ENCODE data around the gene SLC25A23. TPM values are rescaled to one million over a fixed set of nuclear protein-coding genes. Genes with fewer than 3 reads are reported as not detected.

The SLC25A23 gene
- total and polyA plus RNA-seq, 2 of the 4 experiments (the other 2 are of a cell fraction), result 7.0 to 7.6 TPM

GRCh38 chr19:6465006-6465405 is 5.4 kb upstream of the SLC25A23 start:
- ChIA-PET POLR2A (ENCODE audit: unreplicated experiment) (no interaction called here), CTCF (no interaction called here)
- in situ Hi-C loops (cut with MboI; ENCODE audit: low sequenced_read_pairs), result no loop called here
- Histone ChIP-seq H4K91ac (ENCODE audit: insufficient read depth, low read depth, low read length) (no peak overlapping the region), H4K20me1 (ENCODE audit: insufficient read depth, low read length) (no peaks in the 10 kb centered on the region), H3K23ac (ENCODE audit: low read depth, low read length) (no peak overlapping the region), H4K5ac (ENCODE audit: low read depth, low read length) (no peak overlapping the region), H3K4me1 (ENCODE audit: control insufficient read depth, insufficient read depth, low read length) (no peaks in the 10 kb centered on the region), H3K4me3 (ENCODE audit: insufficient read depth, low read depth, low read length) (no peak overlapping the region), H2BK120ac (ENCODE audit: low read depth, low read length) (no peak overlapping the region), H3K27me3 (ENCODE audit: control insufficient read depth, insufficient read depth, low read length) (peaks cover 29% of the 10 kb centered on the region), H3K79me1 (ENCODE audit: low read depth in 1 of 2, low read length in 2 of 2) (no peaks in the 10 kb centered on the region), H3K14ac (replicated peaks; ENCODE audit: low read depth, low read length) (no peak overlapping the region), H2AFZ (replicated peaks; ENCODE audit: low read length, poor library complexity) (no peak overlapping the region), H4K8ac (ENCODE audit: low read depth in 2 of 2, low read length in 2 of 2) (no peak overlapping the region), H3K56ac (ENCODE audit: extremely low read depth, insufficient read depth, low read length) (no peak overlapping the region), H2AK5ac (ENCODE audit: low read depth, low read length) (no peak overlapping the region), H3K9me1 (ENCODE audit: insufficient read depth, low read length) (no peaks in the 10 kb centered on the region; the same call in 1 of the 2 replicates), H2BK15ac (ENCODE audit: low read depth, low read length) (no peak overlapping the region), H3K27ac (ENCODE audit: insufficient read depth, low read length) (no peak overlapping the region), H3K9me3 (ENCODE audit: control insufficient read depth, insufficient read depth, low read length) (no peaks in the 10 kb centered on the region), H3K4me2 (ENCODE audit: low read depth, low read length) (no peak overlapping the region), H3K36me3 (ENCODE audit: control insufficient read depth, insufficient read depth, low read length) (no peaks in the 10 kb centered on the region), H3K4ac (ENCODE audit: low read depth, low read length) (no peak overlapping the region), H2AK9ac (replicated peaks; ENCODE audit: low read depth, low read length, poor library complexity) (no peak overlapping the region), H3K9ac (ENCODE audit: low read depth, low read length) (no peak overlapping the region), H3K18ac (ENCODE audit: low read depth, low read length) (no peak overlapping the region), H2BK20ac (ENCODE audit: low read depth, low read length) (no peak overlapping the region), H2BK5ac (ENCODE audit: low read depth, low read length, poor library complexity, severe bottlenecking) (no peak overlapping the region)
- no TSS peak for BruUV-seq (replicated peaks)
- intact Hi-C loops (cut with micrococcal nuclease), result no loop called here
- ATAC-seq (ENCODE audit: low read depth) (no peak), DNase-seq (no peak)
- dilution Hi-C loops (cut with HindIII; ENCODE audit: low sequenced_read_pairs, unreplicated experiment), result no loop called here
- 10% methylated on average over 2 of the region's 9 CpGs; no CpG with 5 or more reads in 1 of the 2 experiments for whole genome bisulfite sequencing, 2 experiments (ENCODE audit: extremely low coverage in 2 of 2, insufficient read length in 1 of 2)
- TF ChIP-seq ELK1 (IDR thresholded peaks at IDR 0.05; ENCODE audit: borderline replicate concordance, low read depth, low read length) (no peak), MAZ (IDR thresholded peaks at IDR 0.05; ENCODE audit: borderline replicate concordance, low read depth, low read length) (no peak), RFX5 (IDR thresholded peaks at IDR 0.05; ENCODE audit: low read depth, low read length) (no peak), RCOR1 (IDR thresholded peaks at IDR 0.05; ENCODE audit: insufficient replicate concordance, low read length) (no peak), SMC3 (IDR thresholded peaks at IDR 0.05; ENCODE audit: low read depth, low read length) (no peak), CEBPB (IDR thresholded peaks at IDR 0.05; ENCODE audit: low read depth, low read length) (no peak), BHLHE40 (IDR thresholded peaks at IDR 0.05; ENCODE audit: low read depth, low read length) (no peak), POLR2A (IDR thresholded peaks at IDR 0.05; ENCODE audit: low read depth, low read length) (no peak), USF2 (IDR thresholded peaks at IDR 0.05; ENCODE audit: low read depth, low read length) (no peak), MAFK (IDR thresholded peaks at IDR 0.05; ENCODE audit: low read depth, low read length) (no peak), CHD1 (IDR thresholded peaks at IDR 0.05; ENCODE audit: low read depth, low read length) (no peak), FOS (IDR thresholded peaks at IDR 0.05; ENCODE audit: low read depth, low read length) (no peak), NFE2L2 (IDR thresholded peaks at IDR 0.05; ENCODE audit: low read depth, low read length) (no peak), MXI1 (IDR thresholded peaks at IDR 0.05; ENCODE audit: borderline replicate concordance, low read depth, low read length) (no peak), CTCF (conservative IDR thresholded peaks at IDR 0.05; ENCODE audit: low read depth, low read length) (no peak), RAD21 (IDR thresholded peaks at IDR 0.05; ENCODE audit: low read length) (no peak)
